ENCODE data around the gene TMEM94.

TMEM94 gene

DNA sequence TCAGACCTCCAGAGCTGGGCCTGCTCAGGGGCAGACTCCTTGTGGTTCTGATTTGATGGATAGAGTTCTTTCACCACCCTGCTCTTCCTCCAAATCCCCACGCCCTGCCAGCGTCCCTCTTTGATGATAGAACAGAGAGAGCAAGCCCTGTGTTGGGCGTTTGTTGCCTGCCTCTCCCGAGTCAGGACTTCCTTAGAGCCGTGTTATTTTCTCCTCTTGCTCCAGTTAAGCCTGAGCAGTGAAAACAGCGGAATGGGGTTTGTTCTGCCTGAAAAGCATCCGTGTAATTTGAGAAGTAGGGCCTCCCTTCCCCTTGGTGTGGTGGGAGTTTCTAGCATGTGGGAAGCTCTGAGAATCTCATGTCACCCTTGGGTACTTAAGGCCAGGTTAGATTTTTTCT lies 22.1 kb downstream of the TMEM94 start:
- no peak for DNase-seq

DNA sequence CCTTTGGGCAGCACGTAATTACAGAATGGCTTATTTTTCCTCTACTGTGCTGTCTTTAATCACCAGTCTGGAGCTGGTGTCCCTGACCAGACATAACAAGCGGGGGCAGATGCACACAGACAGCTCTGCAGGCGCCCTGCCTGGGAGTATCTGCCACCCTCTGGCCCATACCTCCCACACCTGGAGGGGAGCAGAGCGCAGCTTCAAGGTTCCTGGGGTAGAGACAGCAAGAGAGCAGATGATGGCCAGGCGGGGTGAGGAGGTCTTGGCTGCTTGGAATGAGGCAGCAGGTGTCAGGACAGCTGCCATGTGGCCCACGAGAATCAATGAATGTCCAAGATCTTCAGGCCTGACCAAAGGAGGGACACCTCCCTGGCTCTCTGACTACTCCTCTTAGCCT lies 23.8 kb downstream of the TMEM94 start:
- no peak for DNase-seq

DNA sequence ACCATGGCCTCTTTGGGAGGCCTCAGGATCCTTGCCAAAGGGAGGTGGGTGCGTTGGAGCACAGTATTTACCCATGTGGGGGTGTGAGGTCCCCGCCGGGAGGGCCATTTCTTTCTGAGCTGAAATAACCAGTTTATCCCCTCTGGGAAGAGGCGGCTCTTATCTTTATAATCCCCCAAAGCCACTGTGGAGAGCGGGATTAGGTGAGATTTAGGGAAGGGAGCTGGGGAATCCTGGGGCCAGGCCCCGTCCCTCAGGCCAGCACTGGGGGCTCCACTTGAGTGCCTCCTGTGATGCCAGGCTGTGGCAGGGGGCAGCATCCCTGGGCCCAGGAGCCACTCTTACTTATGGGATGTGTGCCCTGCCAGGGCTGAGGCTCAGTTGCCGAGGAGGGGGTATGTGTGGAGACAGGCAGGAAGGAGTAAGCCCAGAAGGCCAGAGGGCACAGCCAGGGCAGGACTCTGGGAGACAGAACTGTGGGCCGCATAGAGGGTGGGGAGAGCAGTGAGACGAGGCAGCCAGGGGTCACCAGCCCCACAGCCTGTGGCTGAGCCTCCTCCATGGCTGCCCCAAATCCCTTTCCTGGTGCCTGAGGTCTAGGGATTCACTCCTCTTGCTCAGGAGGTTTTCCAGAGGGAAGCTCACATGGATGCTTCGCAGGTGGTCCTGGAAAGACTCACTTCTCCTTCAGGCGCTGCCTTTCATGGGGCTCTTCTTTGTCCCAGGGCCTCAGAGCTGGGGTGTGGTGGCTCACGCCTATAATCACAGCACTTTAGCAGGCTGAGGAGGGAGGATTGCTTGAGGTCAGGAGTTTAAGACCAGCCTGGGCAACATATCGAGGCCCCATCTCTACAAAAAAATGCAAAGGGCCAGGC lies 25.0 kb downstream of the TMEM94 start:
- no peak for DNase-seq

DNA sequence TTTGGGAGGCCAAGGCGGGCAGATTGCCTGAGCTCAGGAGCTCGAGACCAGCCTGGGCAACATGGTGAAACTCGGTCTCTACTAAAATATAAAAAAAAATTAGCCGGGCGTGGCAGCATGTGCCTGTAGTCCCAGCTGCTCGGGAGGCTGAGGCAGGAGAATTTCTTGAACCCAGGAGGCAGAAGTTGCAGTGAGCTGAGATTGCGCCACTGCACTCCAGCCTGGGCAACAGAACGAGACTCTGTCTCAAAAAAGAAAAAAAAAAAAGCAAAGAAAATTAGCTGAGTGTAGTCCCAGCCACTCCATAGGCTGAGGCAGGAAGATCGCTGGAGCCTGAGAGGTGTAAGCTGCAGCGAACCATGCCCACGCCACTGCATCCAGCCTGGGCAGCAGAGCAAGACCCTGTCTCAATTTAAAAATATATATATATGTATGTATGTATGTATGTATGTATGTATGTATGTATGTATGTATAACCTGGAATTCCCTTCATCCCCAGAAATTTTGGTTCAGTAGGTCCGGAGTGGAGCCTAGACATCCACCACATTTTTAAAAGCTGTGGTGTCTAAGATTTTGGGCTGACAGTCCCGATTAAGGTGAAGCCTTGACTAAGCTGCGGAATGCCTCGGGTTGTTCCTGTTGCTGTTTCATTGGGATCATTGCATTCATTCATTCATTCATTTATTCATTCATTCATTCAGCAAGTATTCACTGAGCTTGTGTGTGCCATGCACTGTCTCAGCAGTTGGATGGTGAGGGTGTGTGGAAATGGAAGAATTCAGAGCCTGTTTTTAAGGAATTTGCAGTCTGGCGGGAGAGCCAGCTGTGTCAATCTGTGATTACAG lies 25.9 kb downstream of the TMEM94 start:
- DNase-seq, result no peak

DNA sequence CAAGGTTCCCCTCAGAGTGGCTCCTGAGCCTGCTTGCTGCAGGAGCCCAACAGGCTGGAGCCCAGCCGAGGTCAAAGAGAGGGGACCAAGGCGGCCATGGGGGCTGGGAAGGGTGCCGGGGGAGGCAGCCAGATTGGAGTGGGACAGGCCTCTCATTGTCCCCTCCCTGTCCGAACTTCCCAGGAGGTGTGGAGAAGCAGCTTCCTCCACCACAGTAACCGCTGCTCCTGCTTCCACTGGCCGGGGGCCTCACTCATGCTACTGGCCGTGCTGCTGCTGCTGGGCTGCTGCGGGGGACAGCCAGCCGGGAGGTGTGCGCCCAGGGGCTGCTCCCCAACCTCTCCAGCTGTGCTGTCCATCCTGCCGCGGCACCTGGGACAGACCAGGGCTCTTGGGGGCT lies 29.3 kb downstream of the TMEM94 start:
- DNase-seq, result no peak

DNA sequence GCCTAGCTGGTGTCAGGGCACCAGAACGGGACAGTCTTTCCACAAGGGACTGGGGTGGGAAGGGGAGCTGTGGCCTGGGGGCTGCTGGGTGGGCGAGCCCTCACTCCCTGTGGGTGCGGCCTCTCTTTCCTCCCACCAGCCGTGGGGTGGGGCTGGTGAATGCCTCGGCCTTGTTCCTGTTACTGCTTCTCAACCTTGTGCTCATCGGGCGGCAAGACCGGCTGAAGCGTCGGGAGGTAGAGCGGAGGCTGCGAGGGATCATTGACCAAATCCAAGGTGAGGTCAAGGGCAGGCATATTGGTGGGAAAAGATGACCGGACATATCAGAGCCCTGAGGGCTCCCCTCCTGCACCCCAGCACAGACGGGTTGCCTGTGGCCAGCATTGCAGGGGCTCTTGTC lies 29.7 kb downstream of the TMEM94 start:
- no peak for DNase-seq

DNA sequence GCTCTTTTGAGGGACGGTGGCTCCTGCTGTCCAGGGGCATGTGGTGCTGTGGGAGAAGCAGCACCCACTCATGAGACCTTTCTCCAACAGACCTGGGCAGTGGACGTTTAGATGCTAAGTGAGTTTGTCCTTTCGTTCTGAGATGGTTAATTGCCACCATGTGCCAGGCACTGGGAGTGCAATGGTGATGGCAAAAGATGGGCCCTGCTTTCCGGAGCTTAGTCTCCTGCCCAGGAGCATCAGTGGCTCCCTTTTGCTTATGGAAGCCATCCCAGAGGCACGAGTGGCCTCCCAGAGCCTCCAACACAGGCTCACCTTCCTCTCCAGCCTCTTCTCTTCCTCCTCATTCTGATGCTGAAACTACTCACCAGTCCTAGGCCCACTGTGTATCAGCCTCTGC lies 30.5 kb downstream of the TMEM94 start:
- no peak for DNase-seq

DNA sequence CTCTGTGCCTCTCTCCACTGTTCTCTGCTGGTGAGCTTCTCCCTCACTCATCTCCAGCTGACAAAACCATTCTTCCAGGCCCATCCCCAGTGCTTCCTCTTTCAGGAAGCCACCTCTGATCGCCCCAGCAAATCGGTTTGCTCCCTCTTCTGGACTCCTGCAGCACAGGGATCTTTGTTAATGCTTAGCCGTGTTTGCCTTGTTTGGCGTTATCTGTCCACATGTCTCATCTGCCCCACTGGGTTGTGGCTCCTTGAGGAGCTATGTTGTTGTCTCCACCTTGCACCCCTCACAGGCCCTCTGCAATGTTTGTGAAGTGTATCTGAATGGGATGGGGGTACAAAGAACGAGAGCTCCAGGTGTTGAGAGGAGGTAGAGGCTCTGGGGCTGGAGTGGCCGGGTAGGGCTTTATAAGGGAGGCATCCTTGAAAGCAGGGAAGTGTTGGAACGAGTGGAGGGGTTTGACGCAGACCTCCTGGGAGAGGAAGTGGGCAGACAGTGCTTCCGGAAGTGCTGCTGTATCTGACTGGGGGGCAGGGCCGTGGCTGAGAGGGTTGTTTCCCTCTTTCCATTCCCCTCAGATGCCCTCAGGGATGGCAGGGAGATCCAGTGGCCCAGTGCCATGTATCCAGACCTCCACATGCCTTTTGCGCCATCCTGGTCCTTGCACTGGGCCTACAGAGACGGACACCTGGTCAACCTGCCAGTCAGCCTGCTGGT lies 31.1 kb downstream of the TMEM94 start:
- DNase-seq, result no peak

DNA sequence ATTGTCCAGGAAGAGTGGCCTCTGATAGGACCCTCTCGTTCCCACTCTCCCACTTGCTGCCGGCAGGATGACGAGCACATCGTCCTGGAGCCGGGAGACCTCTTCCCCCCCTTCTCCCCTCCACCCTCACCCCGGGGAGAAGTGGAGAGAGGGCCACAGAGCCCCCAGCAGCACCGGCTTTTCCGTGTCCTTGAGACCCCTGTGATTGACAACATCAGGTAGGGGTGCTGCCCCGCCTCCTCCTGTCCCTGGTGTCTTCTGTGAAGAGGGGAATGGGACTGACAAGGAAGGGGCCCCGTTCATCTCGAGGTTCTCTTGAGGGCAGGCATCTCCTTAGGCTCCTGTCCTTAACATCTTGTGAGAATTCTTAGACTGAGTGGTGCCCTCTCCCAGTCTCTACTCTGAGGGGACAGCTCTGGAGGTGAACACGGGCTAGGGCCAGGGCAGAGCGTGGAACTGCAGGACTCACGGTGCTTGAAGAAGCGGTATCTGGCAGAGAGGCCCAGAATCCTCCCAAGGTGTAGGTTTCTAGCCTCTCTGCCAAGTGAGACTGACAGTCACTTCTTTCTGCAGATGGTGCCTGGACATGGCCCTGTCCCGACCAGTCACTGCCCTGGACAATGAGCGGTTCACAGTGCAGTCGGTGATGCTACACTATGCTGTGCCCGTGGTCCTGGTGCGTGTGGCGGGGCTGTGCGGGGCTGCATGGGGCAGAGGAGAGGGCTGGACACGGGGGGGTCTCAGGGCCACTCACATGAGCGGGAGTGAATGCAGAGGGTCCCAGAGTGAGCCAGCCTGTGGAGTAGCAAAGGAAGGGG lies 32.5 kb downstream of the TMEM94 start:
- DNase-seq, result no peak

DNA sequence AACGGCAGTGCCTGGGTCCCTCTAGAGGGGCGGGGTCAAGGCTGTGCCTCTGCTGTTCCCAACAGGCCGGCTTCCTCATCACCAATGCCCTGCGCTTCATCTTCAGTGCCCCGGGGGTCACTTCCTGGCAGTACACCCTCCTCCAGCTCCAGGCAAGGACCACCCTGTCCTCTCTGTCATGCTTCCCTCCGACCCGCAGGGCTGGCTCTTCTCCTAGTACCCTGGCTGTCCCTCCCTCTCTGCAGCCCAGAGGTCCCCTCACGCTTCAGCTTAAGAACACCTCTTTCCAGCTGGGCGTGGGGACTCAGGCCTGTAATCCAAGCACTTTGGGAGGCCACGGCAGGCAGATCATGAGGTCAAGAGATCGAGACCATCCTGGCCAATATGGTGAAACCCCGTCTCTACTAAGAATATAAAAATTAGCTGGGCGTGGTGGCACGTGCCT lies 33.1 kb downstream of the TMEM94 start:
- DNase-seq, result no peak

DNA sequence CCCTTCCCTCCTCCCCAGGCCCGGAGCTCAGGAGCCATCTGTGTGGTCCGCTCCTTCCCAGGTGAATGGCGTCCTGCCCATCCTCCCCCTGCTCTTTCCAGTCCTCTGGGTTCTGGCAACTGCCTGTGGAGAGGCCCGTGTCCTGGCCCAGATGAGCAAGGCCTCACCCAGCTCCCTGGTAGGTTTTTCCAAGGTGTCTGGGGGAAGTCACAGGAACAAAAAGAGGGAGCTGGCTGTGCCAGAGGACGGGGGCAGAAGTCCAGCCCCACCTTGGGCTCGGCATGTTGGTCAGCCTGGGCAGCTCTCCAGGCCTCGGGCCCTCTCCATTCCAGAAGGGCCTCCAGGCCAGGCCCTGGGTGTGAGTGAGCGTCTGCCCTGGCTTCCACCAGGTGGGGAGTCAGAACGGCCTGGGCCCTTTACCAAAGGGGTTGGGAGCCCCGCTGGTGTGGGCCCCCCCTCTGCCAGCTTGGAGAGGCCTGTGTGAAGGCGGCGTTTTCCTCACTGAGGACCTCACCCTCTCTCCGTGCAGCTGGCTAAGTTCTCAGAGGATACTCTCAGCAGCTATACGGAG lies 33.8 kb downstream of the TMEM94 start:
- no peak for DNase-seq

DNA sequence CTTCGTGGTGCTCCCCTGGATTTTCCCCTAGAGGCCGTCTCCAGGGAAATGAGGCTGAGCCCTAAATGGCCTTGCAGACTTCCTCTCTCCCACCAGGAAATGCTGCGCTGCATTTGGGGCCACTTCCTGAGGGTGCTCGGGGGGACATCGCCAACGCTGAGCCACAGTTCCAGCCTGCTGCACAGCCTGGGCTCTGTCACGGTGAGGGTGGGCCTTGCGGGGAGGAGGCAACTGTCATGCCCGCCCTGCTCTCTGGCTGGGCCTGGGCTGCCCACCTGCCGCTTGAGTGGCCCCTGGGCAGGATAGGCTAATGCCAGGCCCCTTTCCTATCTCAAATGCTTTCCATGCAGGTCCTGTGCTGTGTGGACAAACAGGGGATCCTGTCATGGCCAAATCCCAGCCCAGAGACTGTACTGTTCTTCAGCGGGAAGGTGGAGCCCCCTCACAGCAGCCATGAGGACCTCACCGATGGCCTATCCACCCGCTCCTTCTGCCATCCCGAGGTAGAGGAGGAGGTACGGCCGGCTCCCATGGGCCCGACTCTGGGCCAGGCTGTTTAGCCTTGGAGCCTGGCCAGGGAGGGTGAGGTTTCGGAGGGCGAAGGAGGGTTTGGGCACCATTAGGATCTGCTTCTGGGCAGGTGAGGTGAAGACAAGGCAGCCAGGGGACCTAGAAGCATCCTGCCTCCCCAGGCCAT lies 34.7 kb downstream of the TMEM94 start:
- DNase-seq, result no peak

DNA sequence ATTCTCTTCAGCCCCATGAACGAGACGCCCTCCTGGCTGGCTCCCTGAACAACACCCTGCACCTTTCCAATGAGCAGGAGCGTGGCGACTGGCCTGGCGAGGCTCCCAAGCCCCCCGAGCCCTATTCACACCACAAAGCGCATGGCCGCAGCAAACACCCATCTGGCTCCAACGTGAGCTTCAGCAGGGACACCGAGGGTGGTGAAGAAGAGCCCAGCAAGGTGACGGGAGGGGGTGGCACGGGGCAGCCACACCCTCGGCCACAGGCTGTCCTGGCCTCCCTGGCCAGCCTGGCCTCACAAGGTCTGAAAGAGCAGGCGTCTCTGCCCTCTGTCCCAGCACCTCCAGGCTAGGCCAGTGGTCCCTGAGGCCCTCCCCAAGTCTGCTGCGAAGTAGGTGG lies 35.2 kb downstream of the TMEM94 start:
- no peak for DNase-seq

DNA sequence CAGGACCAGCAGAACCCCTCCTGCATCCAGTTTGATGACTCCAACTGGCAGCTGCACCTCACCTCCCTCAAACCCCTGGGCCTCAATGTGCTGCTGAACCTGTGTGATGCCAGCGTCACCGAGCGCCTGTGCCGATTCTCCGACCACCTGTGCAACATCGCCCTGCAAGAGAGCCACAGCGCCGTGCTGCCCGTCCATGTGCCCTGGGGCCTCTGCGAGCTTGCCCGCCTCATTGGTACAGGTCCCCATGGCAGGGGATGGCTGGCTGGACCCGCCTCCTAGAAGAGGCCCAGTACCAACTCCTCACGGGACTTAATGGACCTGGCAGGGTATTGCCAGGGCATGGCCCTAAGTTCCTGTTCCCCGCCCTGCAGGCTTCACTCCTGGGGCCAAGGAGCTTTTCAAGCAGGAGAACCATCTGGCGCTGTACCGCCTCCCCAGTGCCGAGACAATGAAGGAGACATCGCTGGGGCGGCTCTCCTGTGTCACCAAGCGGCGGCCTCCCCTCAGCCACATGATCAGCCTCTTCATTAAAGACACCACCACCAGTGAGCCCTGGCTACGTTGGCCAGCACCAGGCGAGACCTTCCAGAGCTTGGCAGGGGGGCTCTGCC lies 36.2 kb downstream of the TMEM94 start:
- DNase-seq, result no peak

DNA sequence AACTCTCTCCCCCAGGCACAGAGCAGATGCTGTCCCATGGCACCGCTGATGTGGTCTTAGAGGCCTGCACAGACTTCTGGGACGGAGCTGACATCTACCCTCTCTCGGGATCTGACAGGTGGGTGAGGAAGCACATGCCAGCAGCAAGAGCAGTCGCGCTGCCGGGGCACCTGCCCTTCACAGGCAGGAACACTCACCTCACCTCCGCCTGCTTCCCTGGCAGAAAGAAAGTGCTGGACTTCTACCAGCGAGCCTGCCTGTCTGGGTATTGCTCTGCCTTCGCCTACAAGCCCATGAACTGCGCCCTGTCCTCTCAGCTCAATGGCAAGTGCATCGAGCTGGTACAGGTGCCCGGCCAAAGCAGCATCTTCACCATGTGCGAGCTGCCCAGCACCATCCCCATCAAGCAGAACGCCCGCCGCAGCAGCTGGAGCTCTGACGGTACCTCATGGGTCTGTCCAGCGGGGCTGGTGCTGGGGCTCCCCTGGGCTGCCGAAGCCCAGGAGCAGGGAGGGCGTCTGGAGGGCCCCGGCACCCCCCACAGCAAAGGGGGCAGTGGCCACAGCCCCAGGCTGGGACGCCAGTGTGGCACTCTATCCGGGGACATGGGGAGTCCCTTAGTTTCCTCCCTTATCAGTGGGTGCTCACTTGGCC lies 37.2 kb downstream of the TMEM94 start:
- no peak for DNase-seq

DNA sequence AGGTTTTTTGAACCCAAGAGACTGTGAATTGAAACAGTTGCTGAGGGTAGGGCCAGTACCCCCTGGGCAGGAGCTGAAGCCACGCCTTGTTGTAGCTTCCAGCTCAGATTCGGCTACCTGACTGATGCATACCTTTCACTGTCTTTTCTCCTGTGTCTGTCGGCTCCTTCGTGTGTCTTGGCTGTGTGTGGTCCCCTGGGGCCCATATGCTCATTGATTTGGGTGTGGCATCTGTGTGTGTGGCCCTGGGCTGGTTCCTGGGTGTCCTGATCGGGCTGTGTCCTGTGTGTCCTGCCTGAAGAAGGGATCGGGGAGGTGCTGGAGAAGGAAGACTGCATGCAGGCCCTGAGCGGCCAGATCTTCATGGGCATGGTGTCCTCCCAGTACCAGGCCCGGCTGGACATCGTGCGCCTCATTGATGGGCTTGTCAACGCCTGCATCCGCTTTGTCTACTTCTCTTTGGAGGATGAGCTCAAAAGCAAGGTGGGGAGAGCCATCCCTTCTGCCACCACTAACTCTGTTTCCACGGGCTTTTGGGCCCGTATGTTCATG lies 38.0 kb downstream of the TMEM94 start:
- no peak for DNase-seq

DNA sequence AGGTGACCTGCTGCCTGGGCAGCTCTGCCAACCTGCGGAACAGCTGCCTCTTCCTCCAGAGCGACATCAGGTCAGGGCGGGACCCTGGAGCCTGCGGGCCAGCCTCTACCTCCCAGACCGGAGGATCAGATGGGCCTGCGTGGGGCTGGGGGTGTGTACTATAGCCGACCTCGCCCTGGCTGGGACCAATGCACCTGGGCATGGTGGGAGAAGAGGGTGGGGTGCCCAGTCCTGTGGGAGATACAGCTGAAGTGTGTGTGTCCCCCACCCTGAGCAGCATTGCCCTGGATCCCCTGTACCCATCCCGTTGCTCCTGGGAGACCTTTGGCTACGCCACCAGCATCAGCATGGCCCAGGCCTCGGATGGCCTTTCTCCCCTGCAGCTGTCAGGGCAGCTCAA lies 39.6 kb downstream of the TMEM94 start:
- DNase-seq, result no peak

DNA sequence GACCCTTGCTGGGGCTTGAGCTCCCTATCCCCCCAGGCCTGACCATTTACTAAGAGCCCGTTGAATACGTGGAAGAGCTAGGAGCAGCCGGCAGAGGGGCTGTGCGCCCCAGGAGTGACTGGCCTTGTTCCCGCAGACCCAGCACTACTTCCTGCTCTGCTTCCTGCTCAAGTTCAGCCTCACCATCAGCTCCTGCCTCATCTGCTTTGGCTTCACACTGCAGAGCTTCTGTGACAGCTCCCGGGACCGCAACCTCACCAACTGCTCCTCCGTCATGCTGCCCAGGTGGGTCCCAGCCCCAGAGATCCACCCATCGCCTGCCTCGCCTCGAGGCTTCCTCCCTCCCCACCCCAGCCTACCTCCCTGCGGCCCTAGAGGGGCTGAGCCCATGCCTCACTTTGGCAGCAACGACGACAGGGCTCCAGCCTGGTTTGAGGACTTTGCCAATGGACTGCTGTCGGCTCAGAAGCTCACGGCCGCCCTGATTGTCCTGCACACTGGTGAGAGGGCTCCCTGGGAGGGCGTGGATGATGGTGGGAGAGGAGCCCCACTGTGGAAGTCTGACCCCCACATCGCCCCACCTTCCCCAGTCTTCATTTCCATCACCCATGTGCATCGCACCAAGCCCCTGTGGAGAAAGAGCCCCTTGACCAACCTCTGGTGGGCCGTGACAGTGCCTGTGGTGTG lies 41.7 kb downstream of the TMEM94 start:
- no peak for DNase-seq

DNA sequence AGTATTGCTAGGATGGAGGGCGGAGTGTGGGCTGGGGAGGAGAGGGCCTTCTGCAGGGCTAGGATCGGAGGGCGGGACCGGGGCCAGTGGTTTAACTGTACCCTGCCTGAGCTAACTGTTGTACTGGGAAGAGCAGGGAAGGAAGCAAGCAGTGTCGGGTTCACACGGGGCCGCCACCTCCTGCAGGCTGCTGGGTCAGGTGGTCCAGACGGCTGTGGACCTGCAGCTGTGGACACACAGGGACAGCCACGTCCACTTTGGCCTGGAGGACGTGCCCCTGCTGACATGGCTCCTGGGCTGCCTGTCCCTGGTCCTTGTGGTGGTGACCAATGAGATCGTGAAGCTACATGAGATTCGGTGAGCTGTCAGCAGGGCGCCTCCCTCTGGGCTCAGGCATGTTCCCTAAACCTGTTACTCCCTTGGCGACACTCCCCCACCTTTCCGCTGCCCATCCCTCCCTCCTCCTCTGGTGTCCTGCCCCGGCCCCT lies 42.3 kb downstream of the TMEM94 start:
- no peak for DNase-seq

All from NCI-H1048 (cell line).